Endothelial cell of umbilical vein (primary cell): ENCODE measurements around the gene NCAPG2. TPM values are rescaled to one million over a fixed set of nuclear protein-coding genes. Genes with fewer than 3 reads are reported as not detected.

Experiments used
- BruUV-seq: library from RNA; stranded (reverse); fragments of 400-500 nt; replicated peaks from 2 replicates; lab custom pipeline; 2021; lab: Mats Ljungman, UMichigan
- CTCF ChIA-PET: fragments of 300-600, 350-600 bp; sonication (Branson Sonifier 250); formaldehyde crosslinking; loops from one replicate; lab custom pipeline; 2021; ENCODE audit warnings: antibody characterized with exemption, inconsistent platforms; lab: Charles Lee
- POLR2A ChIA-PET: fragments of 300-600, 350-600 bp; sonication (Branson Sonifier 250); formaldehyde crosslinking; loops from one replicate; lab custom pipeline; 2021; ENCODE audit warnings: antibody characterized with exemption, inconsistent platforms; lab: Charles Lee
- DNase-seq: peaks from one replicate; pipeline ENCODE4 v3.0.0-alpha.2; 2011; ENCODE audit warnings: low read depth, low spot score
- FAIRE-seq: peaks from 2 replicates; lab custom pipeline; 2011; peaks lifted over from hg19 to GRCh38; lab: Jason Lieb, UNC
- H2AFZ ChIP-seq: 2 replicates; pipeline ENCODE4 v1.6.0; 2012; ENCODE audit warnings: low read depth, low read length, control low read depth, inconsistent platforms
- H3K27ac ChIP-seq: 2 replicates; pipeline ENCODE4 v1.5.1; 2011; ENCODE audit warnings: low read depth, mild to moderate bottlenecking, control low read depth, low read length, moderate library complexity; ENCODE audit not compliant: insufficient read depth
- H3K27me3 ChIP-seq, 2 experiments: 2 replicates each; pipeline versions ENCODE4 v1.6.0 to v1.6.1; 2011; ENCODE audit warnings: low read length in 2 of 2, mixed read lengths in 1 of 2; ENCODE audit not compliant: control insufficient read depth in 2 of 2, insufficient read depth in 2 of 2
- H3K36me3 ChIP-seq, 2 experiments: 2 replicates in 1 of 2; 3 replicates in 1 of 2; pipeline ENCODE4 v1.5.1; 2011; ENCODE audit warnings: low read length in 2 of 2, mild to moderate bottlenecking in 1 of 2, moderate library complexity in 1 of 2; ENCODE audit not compliant: control insufficient read depth in 2 of 2, insufficient read depth in 2 of 2; ENCODE audit errors: extremely low read depth in 1 of 2
- H3K4me1 ChIP-seq: 3 replicates; pipeline ENCODE4 v1.5.1; 2011; ENCODE audit warnings: mild to moderate bottlenecking, low read length; ENCODE audit not compliant: control insufficient read depth, insufficient read depth; ENCODE audit errors: extremely low read depth
- H3K4me2 ChIP-seq: 2 replicates; pipeline ENCODE4 v1.6.1; 2011; ENCODE audit warnings: low read length, control low read depth, mixed read lengths; ENCODE audit not compliant: insufficient read depth
- H3K4me3 ChIP-seq, 3 experiments: fragments of 200-600 bp in 1 of 3; sonication (generic), shearing (Covaris generic) in 1 of 3; replicated peaks in 1 of 3; 2 replicates each; pipeline ENCODE4 v1.5.1; 2011 to 2016; ENCODE audit warnings: control low read depth in 3 of 3, low read length in 3 of 3, mild to moderate bottlenecking in 2 of 3, inconsistent platforms in 1 of 3, low read depth in 1 of 3, moderate library complexity in 1 of 3; ENCODE audit not compliant: insufficient read depth in 1 of 3
- H3K79me2 ChIP-seq: 2 replicates; pipeline ENCODE4 v1.6.0; 2012; ENCODE audit warnings: low read length, inconsistent platforms; ENCODE audit not compliant: control insufficient read depth, insufficient read depth
- H3K9ac ChIP-seq: replicated peaks from 2 replicates; pipeline ENCODE3; 2011; ENCODE audit warnings: low read length, control low read depth; ENCODE audit not compliant: insufficient read depth; ENCODE audit errors: extremely low read depth
- H3K9me1 ChIP-seq: replicated peaks from 3 replicates; pipeline ENCODE4 v1.6.0; 2011; ENCODE audit warnings: mild to moderate bottlenecking, low read length; ENCODE audit not compliant: control insufficient read depth, insufficient read depth; ENCODE audit errors: extremely low read depth
- H3K9me3 ChIP-seq: replicated peaks from 2 replicates; pipeline ENCODE4 v1.5.1; 2012; ENCODE audit warnings: low read length, inconsistent platforms; ENCODE audit not compliant: control insufficient read depth, insufficient read depth
- H4K20me1 ChIP-seq: replicated peaks from 2 replicates; pipeline ENCODE3; 2011; ENCODE audit warnings: mild to moderate bottlenecking, low read length; ENCODE audit not compliant: control insufficient read depth, insufficient read depth; ENCODE audit errors: extremely low read depth
- EZH2 ChIP-seq: IDR thresholded peaks from 2 replicates; pipeline ENCODE4 v1.6.1; 2012; ENCODE audit warnings: borderline replicate concordance, low read depth, mild to moderate bottlenecking, moderate library complexity, low read length, inconsistent platforms; ENCODE audit not compliant: severe bottlenecking
- FOS ChIP-seq: IDR thresholded peaks from 2 replicates; pipeline ENCODE4 v1.6.1; 2011; ENCODE audit warnings: mild to moderate bottlenecking, low read length, moderate library complexity, borderline replicate concordance; ENCODE audit not compliant: insufficient read depth
- GATA2 ChIP-seq: IDR thresholded peaks from 2 replicates; pipeline ENCODE4 v1.7.0; 2011; ENCODE audit warnings: low read depth, mild to moderate bottlenecking, moderate library complexity, mixed read lengths, low read length; ENCODE audit not compliant: insufficient read length, insufficient read depth
- JUN ChIP-seq: IDR thresholded peaks from 2 replicates; pipeline ENCODE4 v1.6.1; 2011; ENCODE audit warnings: borderline replicate concordance, low read depth; ENCODE audit not compliant: insufficient read length, insufficient read depth
- MAX ChIP-seq: IDR thresholded peaks from 2 replicates; pipeline ENCODE4 v1.6.1; 2011; ENCODE audit not compliant: insufficient read depth, insufficient read length
- MYC ChIP-seq: IDR thresholded peaks from one replicate; pipeline ENCODE4 v1.6.1; 2011; ENCODE audit warnings: mild to moderate bottlenecking, low read depth, low read length
- POLR2A ChIP-seq: IDR thresholded peaks from 2 replicates; pipeline ENCODE4 v1.6.1; 2012; ENCODE audit warnings: low read depth, mild to moderate bottlenecking, control low read depth, low read length
- POLR2AphosphoS5 ChIP-seq: IDR thresholded peaks from 2 replicates; pipeline ENCODE4 v1.6.1; 2012; ENCODE audit warnings: low read depth, mild to moderate bottlenecking, control low read depth, low read length, moderate library complexity; ENCODE audit not compliant: insufficient read depth
- dilution Hi-C: fragments of 300-500 bp; cut with MboI; formaldehyde crosslinking; loops from one replicate; pipeline ENCODE4 v1.15.0; 2019; ENCODE audit warnings: low sequenced_read_pairs; ENCODE audit not compliant: extremely low pct_ligation_motif_present
- intact Hi-C: fragments of 100-400 bp; cut with micrococcal nuclease; formaldehyde crosslinking; loops from one replicate; pipeline ENCODE4 v1.10.0; 2022
- polyA plus RNA-seq, 4 experiments: library from polyadenylated mRNA; depleted of rRNA in 3 of 4; stranded (reverse) in 3 of 4; unstranded in 1 of 4; fragments of >200 nt; gene quantifications; 2 replicates each; pipeline versions ENCODE4 v1.2.1 to v1.2.3, GENCODE V29; 2011 to 2012; ENCODE audit warnings: missing spikeins in 1 of 4
- total RNA-seq: library from RNA; stranded (reverse); gene quantifications from 2 replicates; pipeline ENCODE4 v1.2.3, GENCODE V29; 2021
- TF ChIP-seq, protein P1 (sequence below), 2 donors: IDR thresholded peaks; 1 replicate in 1 of 2; 2 replicates in 1 of 2; pipeline ENCODE4 v1.5.1; 2011; ENCODE audit warnings: low read length in 2 of 2, mild to moderate bottlenecking in 2 of 2, moderate library complexity in 2 of 2, control low read depth in 1 of 2, inconsistent platforms in 1 of 2, low read depth in 1 of 2; ENCODE audit not compliant: insufficient read depth in 1 of 2; ENCODE audit errors: extremely low read depth in 1 of 2

Gene NCAPG2
- total and polyA plus RNA-seq, 2 donors (not counting 3 experiments of a cell fraction or from before 2014, with no cell fraction given): 19.2 to 62.3 TPM

- Histone ChIP-seq H3K27ac (no peak overlapping the region), H3K4me2 (no peak overlapping the region), H2AFZ (no peak overlapping the region), H3K4me1 (no peaks in the 10 kb centered on the region), H3K27me3 (no peaks in the 10 kb centered on the region), H3K79me2 (no peaks in the 10 kb centered on the region), H3K4me3 (no peak overlapping the region), H3K9me1 (no peaks in the 10 kb centered on the region), H3K36me3 (no peaks in the 10 kb centered on the region), H4K20me1 (no peaks in the 10 kb centered on the region), H3K9me3 (no peaks in the 10 kb centered on the region), H3K9ac (no peak overlapping the region)
- TF ChIP-seq MAX (no peak), EZH2 (no peak), GATA2 (no peak), MYC (no peak), FOS (no peak), POLR2A (no peak), JUN (no peak), POLR2AphosphoS5 (no peak)
- TF ChIP-seq, protein P1, sequence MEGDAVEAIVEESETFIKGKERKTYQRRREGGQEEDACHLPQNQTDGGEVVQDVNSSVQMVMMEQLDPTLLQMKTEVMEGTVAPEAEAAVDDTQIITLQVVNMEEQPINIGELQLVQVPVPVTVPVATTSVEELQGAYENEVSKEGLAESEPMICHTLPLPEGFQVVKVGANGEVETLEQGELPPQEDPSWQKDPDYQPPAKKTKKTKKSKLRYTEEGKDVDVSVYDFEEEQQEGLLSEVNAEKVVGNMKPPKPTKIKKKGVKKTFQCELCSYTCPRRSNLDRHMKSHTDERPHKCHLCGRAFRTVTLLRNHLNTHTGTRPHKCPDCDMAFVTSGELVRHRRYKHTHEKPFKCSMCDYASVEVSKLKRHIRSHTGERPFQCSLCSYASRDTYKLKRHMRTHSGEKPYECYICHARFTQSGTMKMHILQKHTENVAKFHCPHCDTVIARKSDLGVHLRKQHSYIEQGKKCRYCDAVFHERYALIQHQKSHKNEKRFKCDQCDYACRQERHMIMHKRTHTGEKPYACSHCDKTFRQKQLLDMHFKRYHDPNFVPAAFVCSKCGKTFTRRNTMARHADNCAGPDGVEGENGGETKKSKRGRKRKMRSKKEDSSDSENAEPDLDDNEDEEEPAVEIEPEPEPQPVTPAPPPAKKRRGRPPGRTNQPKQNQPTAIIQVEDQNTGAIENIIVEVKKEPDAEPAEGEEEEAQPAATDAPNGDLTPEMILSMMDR (IDR thresholded peaks at IDR 0.05; ENCODE audit: extremely low read depth in 1 of 2, insufficient read depth in 1 of 2, low read depth in 1 of 2, low read length in 2 of 2): no peak
- peak; percentile 97 for FAIRE-seq
- ChIA-PET POLR2A (no interaction called here), CTCF (no interaction called here)
- no TSS peak for BruUV-seq
- peak; percentile 73 for DNase-seq
- dilution Hi-C loops: no loop called here
- intact Hi-C loops: loop anchor here (5.0 kb wide), 1 partner anchor 377 kb away; no protein-coding TSS in a partner anchor
Observed at GRCh38 chr7:158595068-158595467, 109.5 kb downstream of the NCAPG2 start.
